Activated CD4-positive, alpha-beta T cell treated with anti-CD3 and anti-CD28 coated beads, Interleukin-2, amount 50 U/mL, for 24 hours (primary cell): ENCODE results near the gene EMD.
"Not testable (repeated sequence)": the region's sequence is repeated elsewhere in the genome, so short reads cannot be mapped to it uniquely, and the experiment has no call there.

ENCODE experiments used
- DNase-seq, 2 donors: peaks; one replicate each; pipeline ENCODE4 v3.0.0-alpha.2; 2020; ENCODE audit warnings: low read depth in 1 of 2, low spot score in 1 of 2

Gene EMD

DNA sequence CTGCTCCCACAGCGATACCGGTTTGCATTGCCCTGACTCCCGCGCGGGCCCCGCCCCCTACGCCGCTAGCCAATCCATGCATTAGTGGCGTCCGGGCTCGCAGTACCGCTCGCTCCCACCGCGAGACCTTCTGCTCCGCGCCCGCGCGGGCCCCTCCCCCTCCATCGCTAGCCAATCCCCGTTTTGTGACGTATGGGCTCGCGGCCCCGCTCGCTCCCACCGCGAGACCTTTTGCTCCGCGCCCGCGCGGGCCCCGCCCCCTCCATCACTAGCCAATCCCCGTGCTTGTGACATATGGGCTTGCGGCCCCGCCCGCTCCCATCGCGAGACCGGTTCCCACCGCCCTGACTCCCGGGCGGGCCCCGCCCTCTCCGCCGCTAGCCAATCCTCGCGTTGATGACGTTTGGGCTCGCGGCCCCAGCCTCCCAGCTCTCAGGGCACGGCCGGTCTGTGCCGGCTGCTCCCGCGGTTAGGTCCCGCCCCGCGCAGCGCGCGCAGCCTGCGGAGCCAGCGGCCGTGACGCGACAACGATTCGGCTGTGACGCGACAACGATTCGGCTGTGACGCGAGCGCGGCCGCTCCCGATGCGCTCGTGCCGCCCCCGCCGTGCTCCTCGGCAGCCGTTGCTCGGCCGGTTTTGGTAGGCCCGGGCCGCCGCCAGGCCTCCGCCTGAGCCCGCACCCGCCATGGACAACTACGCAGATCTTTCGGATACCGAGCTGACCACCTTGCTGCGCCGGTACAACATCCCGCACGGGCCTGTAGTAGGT, at the start of gene EMD:
Gene EMD (plus strand): TSS at position 497 of the 770 bp plus-strand sequence. CDS start 190 bp downstream, at position 687.
- DNase-seq = peak; percentile 80 to 91

DNA sequence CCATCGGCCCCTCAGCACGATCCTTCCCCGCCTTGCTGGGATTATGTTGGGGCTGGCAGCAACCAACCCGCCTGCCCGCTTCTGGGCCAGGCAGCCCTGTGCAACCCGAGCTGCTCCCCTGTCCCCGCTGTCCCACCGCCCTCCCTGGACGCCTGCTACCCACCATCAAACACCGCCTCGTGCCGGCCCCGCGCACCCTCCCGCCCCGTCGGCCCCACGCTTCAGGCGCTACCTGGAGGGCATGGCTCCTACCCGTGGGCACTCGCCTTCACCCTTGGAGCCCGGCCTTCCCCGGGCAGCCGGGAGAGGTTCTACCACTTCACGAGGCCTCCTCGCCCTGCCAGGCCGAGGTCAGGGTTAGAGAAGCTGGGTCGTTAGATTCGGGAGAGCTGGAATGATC, 46.5 kb upstream of the EMD start:
- no peak for DNase-seq

DNA sequence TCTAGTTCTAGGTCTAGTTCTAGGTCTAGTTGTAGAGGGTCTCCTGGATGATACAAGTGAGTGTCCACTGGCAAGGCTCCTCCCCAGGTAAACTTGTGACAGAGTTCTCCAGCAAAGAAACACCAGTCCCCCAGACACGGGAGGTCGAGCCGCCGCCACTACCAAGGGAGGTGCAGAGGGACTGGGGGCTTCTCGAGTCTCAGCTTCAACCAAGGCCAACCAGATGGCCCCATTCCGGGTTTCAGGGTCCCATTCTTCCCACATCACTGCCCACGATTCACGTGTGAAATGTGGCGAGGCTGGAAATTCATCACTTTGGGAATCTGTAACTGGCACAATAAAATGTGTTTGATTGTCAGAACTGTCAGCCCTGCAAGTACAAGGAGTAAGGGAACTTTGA, 46.0 kb upstream of the EMD start:
- DNase-seq = no peak

DNA sequence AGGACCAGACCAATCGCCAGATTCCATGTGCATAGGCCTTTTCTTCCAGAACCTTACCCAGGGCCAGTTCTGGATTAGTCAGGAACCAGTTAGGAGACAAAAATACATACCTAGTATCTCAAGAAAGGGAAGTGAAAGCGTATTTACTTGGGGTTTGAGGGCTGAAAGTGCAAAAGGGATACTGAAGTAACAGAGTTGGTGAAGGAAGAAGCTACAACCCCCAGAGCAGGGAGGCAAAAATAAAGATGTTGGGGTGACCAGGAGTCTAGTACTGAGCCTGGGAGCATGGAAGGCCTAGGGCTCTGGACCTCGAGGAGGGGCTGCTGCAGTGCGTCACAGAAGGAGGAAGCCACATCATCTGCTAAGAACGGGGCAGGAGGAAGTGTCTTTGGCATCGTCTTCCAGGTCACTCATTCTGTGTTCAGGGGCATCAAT, 45.2 kb upstream of the EMD start:
- DNase-seq = no peak

DNA sequence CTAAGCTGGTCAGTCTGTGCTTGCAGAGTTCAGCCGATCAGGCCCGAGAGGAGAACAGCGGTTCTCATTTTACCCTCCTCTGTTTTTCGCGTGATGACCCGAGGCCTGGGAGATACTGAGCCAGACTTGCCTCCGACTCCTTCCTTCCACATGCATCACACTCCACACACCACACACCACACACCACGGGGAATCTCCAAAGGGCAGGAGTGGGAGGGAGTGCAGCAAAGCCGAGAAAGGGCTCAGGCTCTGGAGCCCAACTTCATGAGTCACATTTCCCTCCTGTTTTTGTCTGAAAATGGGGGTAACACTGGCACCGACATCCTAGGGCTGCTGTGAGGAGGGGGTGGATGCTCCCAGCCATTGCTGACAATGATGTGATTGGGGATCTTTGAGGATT, 44.6 kb upstream of the EMD start:
- no peak for DNase-seq

DNA sequence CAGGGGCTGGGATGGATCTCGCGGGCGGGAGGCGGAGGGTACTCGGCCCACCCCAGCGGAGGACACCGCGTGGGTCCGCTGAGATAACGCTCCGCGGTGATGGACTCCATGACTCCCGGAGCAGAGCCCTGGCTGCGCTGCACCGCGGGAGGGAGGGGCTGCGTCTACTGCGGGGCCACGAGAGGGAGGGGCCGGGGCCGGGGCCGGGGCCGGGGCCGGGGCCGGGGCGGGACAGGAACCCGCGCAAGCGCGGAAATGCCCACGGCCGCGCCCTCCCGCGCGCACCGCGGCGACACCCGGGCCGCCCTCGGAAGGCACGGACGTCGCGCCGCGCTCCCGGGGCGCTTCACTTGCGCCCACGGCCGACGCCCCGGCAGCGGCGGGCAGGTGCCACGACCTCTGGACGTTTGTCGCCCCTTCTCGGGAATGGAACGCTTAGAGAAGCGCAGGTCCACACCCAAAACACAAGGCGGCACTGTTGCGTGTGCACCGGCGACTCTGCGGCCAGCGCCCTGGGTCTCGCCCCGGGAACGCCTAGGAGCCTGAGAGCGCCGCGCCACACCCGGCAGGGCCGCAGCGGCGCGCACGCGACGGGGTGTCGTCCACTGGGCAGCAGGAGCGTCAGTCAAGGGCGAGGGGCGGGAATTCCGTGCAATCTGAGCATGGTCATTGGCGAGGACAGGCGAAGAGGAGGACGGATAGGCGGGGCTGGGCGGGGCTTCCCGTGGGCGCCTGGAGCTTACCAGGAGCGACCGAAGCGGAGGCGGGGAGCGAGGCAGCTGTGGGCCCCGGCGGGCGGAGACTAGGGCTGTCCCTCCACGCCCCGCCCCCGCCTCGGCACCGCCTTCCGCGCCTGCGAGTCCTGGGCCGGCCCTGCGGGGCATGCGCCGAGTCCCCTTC, 37.4 kb upstream of the EMD start:
- DNase-seq = not testable (repeated sequence)

DNA sequence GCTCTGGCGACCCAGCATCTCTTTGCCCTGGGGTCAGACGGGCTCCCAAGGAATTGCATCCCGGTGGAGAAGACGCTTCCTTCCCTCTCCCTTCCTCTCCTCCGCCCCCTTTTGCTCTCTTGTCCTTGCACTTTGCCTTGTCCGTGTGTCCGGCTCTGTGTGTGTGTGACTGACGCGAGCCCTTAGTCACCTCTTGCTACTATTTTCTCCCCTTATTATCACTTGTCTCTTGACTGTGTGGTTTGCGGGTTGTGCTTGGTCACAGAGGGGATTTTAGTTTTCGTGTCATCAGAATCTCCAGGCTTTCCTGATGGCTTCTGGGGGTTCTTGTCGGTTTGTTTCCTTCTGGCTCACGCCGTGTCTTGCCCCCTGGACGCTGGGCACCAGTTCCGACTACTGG, 36.0 kb upstream of the EMD start:
- DNase-seq = not testable (repeated sequence)

DNA sequence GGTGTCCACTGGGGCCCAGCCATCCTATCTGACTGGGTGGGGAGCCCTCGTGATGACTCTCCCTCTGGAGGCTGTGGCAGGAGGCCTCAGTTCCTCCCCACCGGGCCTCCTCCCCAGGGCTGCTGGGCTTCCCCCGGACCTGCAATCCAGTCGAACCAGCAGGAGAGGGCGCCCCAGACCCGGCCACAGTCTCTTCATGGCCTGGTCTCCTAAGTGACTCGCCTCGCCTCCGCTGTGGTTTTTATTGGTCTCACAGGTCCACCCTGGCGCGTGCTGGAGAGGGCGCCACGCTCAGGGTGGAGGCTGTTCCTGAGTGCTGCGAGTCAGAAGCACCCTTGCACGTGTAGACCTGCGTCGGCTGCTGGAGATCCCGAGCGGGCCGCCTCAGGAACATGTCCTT, 35.5 kb upstream of the EMD start:
- not testable (repeated sequence) for DNase-seq

DNA sequence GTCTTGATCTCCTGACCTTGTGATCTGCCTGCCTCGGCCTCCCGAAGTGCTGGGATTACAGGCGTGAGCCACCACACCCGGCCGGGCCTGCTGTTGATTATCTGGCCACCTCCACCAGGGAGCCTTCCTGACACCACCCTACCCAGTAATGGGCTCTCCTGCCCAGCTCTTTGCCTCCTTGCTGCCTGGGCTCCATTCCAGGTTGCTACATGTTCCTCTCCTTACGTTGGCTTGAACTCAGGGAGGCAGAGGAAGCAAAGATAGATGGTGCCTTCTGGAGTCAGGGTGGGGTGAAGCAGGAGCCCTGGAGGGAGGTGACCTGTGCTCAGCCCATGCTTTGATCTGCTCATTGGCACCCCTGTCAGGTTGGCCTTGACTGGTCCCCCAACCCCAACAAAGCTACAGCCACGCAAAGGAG, 31.0 kb upstream of the EMD start:
- no peak for DNase-seq

DNA sequence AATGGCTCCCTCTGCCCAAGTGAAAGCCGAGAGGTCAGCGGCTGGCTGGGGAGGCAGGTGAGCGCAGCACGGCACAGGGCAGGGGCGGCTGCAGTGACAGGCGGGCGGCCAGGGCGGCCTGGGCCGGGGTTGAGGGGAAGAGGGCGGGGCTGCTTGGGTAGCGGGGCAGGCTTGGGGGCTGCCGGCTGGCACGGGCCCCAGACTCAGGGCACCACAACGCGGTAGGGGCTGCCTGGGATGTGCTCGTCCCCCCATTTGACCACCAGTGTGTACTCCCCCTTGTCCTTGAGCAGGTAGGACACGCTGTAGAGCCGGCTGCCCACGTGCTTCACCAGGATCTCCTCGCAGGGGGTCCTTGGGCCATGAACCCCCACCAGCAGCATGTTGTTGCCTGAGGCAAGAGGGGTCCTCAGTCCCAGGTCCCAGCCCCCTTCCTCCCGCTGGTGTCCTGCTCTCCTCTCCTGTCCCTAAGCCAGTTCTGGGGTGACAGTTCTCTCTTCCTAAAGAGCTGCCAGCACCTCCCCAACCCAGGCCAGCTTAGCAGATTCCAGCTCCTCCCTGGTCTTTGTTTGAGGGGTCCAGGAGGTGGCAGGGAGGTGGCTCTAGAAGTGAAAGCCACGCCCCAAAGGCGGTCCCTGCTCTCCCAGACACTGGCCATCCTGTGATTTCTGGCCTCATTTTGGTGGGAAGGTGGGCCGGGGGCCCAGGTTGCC, 30.3 kb upstream of the EMD start:
- DNase-seq = no peak

DNA sequence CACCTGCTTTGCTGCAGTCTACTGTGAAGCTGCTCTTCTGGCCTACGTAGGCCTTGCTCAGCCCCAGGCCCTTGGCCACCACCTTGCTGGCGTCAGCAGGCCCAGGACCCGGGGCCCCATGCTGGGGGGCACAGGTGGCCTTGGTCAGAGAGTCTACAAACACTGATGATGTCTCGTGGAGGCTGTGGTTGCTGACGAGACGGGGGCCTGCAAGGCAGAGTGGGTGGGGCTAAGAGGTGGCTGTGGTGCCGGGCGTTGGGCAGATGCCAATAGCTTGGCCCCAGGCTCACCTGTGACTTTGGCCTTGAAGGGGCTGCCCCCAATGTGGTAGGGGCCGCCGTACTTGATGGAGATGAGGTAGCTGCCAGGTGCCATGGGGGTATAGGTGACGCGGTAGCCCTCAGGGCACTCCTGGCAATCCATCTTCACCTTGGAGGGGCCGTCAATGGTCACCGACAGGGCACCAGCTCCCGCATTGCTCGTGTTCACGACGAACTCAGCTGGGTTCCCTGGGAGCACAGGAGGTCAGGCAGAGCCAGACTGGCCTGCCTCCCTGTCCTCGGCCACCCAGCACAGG, 29.6 kb upstream of the EMD start:
- DNase-seq = no peak

DNA sequence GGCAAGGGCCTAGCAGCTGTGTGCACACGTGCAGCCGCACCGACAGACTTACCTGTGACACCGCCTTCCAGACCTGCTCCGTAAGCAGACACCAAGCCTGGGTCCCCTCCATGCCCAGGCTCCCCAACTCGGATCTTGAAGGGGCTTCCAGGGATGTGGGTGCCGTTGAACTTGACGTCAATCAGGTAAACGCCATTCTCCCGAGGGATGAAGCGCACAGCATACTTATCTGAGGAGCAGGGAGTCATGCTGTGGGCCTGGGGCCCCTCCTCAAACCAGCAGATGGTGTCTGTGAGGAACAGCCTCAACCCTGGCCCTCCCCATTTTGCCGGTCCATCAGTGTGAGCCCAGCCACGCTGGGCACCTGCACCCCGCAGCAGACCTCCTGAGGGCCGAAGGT, 29.1 kb upstream of the EMD start:
- no peak for DNase-seq

DNA sequence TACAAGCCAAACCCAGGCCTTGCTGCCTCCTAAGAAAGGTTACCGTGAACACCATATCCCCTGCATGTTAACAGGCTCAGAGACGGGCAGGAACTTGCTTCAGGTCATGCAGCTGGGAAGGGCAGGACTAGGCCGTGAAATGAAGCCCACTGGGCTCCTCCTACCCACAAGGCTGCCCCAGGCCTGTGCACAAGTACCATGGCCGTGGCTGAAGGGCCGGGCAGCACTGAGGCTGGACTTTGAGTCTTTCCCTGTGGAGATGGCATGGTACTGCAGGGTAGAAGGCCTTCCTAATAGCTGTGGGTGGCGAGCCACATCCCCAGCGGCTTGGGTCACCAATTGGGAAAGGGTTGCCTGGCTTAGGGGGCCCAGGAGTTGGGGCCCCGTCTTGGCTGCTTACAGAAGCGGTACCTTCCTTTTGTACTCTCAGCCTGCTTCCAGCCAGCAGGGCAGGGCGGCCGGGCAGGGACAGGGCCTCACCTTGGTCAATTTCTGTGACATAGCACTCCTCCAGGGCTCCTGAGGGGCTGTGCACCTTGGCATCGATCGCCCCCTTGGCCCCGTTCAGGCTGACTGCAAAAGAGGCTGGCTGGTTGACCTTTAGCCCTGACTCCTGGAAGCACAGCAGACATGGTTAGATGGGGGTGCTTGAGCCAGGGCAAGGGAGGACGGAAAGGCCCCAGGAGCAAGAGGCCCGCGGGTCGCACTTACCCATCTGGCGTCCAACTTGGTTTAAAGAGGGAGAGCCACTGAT, 28.5 kb upstream of the EMD start:
- DNase-seq = no peak

DNA sequence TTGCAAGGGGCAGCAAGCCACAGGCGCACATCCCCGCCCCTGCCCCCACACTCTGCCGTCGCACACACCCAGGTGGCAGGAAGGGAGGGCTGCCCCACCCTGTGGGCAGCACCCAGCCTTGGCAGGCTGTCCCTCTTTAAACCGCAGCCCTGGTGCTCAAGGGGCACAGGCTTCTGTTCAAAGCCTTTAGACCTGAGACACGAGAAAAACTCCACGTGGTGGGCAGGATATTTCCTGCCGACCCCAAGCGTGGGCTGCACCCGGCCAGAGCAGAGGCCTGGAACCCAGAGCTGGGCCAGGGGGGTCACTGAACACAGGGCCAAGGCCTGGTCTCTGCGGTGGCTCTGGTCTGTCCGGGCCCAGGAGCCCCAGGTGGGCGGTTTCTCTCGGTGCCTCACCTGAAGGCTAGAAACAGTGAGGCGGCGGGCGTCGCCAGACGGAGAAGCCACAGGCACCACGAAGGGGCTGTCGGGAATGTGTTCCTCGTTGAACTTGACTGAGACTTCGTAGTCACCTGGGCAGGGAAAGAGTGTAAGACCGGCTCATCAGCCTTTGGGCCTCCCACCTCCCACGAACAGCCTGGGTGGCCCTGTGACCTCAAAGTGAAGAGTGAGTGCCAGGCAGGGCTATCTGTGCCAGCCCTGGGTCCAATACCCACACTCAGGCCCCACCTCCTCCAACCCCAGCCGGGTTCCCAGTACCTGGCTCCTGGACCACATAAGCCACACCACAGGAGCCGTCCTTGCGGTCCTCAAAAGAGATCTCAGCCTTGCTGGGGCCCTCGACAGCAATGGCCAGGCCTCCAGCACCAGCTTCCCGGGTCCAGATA, 27.7 kb upstream of the EMD start:
- no peak for DNase-seq

DNA sequence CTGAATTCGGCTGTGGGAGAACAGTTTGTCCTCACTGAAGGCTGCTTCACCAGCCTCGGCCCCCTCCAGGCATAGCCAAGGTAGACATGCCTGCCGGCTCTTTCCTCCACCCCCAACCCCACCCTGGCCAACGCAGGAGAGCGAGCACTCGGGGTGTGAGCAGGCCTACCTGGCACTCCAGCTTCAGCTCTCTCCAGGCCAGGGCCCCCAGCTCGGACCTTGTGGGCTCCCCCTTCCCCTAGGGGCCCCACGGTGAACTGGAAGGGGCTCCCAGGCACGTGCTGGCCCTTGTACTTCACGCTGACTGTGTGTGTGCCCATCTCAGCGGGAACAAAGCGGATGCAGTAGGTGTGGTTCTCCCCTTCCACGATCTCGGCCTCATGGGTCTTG, 27.1 kb upstream of the EMD start:
- no peak for DNase-seq

DNA sequence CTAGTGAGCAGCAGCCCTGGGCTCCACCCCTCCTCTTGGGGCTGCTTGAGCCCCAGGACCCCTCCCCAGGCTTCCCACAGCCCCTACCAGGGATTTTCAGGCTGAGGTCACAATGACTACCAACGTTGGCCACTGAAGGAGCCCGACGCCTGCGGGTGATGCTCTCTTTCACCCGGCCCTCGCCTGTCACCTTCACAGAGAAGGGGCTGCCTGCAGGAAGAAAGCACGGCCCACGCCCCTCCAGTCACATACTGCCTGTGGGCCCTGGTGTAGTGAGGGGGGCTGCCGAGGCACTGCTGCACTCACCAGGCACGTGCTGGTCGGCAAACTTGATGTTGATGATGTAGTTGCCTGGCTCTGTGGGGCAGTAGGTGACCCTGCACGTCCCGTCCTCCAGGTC, 26.6 kb upstream of the EMD start:
- no peak for DNase-seq

DNA sequence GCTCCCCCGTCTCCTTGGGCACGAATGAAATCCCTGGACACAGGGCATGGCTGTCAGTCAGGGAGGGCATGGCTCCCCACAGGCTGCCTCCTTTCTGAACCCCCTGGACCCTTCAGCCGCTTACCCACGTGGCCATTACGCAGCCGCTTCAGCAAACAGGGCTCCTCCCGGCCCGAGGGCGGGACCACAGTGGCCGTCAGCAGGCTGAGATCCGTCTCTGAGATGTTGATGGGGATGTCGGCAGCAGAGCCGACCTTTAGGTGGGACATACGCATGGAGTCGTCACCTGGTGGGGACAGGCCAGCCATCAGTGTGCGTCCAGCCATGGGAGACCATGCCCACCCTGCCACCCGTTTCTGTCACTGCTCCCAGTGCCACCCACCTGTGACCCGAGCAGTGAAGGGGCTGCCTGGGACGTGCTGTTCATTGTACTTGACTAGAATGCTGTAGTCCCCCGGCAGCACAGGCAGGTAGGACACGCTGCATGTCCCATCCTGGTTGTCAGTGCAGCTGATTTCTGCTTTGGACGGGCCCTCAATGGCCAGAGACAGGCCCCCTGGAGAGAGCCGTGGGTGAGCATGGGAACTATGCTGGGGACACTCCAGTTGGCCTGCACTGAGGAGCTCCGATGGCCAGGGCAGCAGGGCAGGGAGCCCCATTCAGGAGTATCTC, 25.8 kb upstream of the EMD start:
- no peak for DNase-seq

DNA sequence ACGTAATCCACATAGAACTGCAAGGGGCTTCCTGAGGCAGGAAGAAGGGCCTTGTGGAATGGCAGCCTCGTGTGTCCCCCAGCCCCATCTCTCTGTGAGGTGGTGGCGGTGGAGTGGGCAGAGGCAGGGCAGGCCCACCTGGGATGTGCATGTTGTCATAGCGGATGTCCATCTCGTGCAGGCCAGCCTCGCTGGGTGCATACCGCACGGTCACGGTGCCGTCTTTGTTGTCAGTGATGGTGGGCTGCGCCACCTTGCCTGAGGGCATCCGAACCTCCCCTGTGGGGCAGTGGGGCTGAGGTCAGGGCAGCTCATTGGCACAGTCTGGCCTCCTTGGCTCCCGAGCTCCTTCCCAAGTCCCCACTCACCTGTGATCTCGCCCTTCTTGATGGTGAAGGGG, 25.1 kb upstream of the EMD start:
- DNase-seq = no peak

DNA sequence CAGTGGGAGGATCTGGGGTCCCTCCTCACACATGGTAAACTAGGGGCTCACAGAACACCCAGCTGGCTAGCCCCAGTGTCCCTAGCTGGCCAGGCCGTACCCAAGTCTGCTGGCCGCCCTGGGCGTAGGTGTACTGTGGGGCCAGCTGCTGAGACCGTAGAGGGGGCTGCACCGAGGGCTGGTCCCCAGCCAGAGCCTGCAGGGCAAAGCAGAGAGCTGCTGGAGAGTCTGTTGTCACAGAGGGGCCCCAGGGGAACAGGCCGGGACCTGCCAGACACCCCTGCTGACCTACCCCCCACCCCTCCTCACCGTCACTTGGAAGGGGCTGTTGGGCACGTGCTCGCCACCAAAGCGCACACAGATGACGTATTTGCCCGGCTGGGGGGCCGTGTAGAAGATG, 24.6 kb upstream of the EMD start:
- no peak for DNase-seq
